ENCODE measurements around the gene MCTP1.

- TF ChIP-seq TSHZ2 (CRISPR knock-in tag; IDR thresholded peaks at IDR 0.05): no peak
- no peak for TF ChIP-seq ZFP30 (CRISPR knock-in tag; IDR thresholded peaks at IDR 0.05)
- TF ChIP-seq BACH2 (CRISPR knock-in tag; IDR thresholded peaks at IDR 0.05; ENCODE audit: borderline replicate concordance): no peak
- no peak for TF ChIP-seq ESRRG (CRISPR knock-in tag; IDR thresholded peaks at IDR 0.05)
- TF ChIP-seq CSDC2 (CRISPR knock-in tag; IDR thresholded peaks at IDR 0.05): no peak
- no peak for TF ChIP-seq SNAI2 (CRISPR knock-in tag; IDR thresholded peaks at IDR 0.05)
- no peak for TF ChIP-seq RARB (CRISPR knock-in tag; IDR thresholded peaks at IDR 0.05)
- TF ChIP-seq, protein P1, sequence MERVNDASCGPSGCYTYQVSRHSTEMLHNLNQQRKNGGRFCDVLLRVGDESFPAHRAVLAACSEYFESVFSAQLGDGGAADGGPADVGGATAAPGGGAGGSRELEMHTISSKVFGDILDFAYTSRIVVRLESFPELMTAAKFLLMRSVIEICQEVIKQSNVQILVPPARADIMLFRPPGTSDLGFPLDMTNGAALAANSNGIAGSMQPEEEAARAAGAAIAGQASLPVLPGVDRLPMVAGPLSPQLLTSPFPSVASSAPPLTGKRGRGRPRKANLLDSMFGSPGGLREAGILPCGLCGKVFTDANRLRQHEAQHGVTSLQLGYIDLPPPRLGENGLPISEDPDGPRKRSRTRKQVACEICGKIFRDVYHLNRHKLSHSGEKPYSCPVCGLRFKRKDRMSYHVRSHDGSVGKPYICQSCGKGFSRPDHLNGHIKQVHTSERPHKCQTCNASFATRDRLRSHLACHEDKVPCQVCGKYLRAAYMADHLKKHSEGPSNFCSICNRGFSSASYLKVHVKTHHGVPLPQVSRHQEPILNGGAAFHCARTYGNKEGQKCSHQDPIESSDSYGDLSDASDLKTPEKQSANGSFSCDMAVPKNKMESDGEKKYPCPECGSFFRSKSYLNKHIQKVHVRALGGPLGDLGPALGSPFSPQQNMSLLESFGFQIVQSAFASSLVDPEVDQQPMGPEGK (CRISPR knock-in tag; IDR thresholded peaks at IDR 0.05; ENCODE audit: borderline replicate concordance): no peak
- no peak for TF ChIP-seq TOX (CRISPR knock-in tag; IDR thresholded peaks at IDR 0.05; ENCODE audit: borderline replicate concordance)
Measured at GRCh38 chr5:95172659-95173058, 112.2 kb downstream of the MCTP1 start.

Data from SK-N-SH treated with all-trans-retinoic acid at 6 μM for 48 hours (cell line).